RWPE1 (cell line): Measurements from ENCODE around the gene GPR75.
"Not testable (repeated sequence)": the region's sequence is repeated elsewhere in the genome, so short reads cannot be mapped to it uniquely, and the experiment has no call there.

ENCODE experiments used
- CTCF ChIA-PET: fragments of 350-600 bp; sonication (Branson Sonifier 250); formaldehyde crosslinking; extraction: SDS; loops from one replicate; lab custom pipeline; 2021; lab: Yijun Ruan, JAX
- POLR2A ChIA-PET: fragments of 400-600 bp; formaldehyde crosslinking; extraction: SDS; loops from one replicate; lab custom pipeline; 2020; ENCODE audit warnings: antibody characterized with exemption; ENCODE audit not compliant: low non-redundant PET; lab: Yijun Ruan, JAX
- DNase-seq: peaks from one replicate; pipeline ENCODE4 v3.0.0; 2012; ENCODE audit warnings: low spot score
- H3K27ac ChIP-seq: fragments of 450-650 bp; 2 replicates; pipeline ENCODE4 v1.5.1; 2017
- TF ChIP-seq, protein P1 (sequence below): fragments of 450-650 bp; conservative IDR thresholded peaks from 2 replicates; pipeline ENCODE4 v1.5.1; 2017; ENCODE audit warnings: low read depth, mild to moderate bottlenecking

Gene GPR75

DNA sequence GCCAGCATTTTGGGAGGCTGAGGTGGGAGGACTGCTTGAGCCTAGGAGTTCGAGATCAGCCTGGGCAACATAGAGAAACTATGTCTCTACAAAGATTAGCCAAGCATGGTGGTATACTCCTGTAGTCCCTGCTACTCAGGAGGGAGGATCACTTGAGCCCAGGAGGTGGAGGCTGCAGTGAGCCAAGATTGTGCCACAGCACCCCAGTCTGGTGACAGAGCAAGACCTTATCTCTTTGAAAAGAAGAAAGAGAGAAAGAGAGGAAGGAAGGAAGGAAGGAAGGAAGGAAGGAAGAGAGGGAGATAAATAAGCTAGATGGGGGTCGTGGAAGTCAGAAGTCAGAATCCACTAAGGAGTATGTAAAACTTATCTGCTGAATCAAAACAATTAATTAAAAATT lies 16.2 kb downstream of the GPR75 start:
- ChIA-PET POLR2A (no interaction called here), CTCF (no interaction called here)
- TF ChIP-seq, protein P1, sequence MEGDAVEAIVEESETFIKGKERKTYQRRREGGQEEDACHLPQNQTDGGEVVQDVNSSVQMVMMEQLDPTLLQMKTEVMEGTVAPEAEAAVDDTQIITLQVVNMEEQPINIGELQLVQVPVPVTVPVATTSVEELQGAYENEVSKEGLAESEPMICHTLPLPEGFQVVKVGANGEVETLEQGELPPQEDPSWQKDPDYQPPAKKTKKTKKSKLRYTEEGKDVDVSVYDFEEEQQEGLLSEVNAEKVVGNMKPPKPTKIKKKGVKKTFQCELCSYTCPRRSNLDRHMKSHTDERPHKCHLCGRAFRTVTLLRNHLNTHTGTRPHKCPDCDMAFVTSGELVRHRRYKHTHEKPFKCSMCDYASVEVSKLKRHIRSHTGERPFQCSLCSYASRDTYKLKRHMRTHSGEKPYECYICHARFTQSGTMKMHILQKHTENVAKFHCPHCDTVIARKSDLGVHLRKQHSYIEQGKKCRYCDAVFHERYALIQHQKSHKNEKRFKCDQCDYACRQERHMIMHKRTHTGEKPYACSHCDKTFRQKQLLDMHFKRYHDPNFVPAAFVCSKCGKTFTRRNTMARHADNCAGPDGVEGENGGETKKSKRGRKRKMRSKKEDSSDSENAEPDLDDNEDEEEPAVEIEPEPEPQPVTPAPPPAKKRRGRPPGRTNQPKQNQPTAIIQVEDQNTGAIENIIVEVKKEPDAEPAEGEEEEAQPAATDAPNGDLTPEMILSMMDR = no peak
- H3K27ac ChIP-seq = no peak overlapping the region
- DNase-seq = no peak

DNA sequence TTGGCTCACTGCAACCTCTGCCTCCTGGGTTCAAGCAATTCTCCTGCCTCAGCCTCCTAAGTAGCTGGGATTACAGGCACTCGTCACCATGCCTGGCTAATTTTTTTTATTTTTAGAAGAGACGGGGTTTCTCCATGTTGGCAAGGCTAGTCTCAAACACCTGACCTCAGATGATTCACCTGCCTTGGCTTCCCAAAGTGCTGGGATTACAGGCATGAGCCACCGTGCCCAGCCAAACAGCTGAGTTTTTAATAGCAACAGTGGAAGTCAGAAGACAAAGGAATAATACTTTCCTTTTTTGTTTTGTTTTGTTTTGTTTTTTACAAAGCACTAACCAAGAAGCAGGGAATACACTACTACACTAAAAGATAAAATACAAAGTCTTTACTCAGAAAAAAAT lies 16.9 kb downstream of the GPR75 start:
- DNase-seq = no peak
- POLR2A ChIA-PET = no interaction called here
- H3K27ac ChIP-seq = no peak overlapping the region
- TF ChIP-seq, protein P1 = no peak
- CTCF ChIA-PET = no interaction called here

DNA sequence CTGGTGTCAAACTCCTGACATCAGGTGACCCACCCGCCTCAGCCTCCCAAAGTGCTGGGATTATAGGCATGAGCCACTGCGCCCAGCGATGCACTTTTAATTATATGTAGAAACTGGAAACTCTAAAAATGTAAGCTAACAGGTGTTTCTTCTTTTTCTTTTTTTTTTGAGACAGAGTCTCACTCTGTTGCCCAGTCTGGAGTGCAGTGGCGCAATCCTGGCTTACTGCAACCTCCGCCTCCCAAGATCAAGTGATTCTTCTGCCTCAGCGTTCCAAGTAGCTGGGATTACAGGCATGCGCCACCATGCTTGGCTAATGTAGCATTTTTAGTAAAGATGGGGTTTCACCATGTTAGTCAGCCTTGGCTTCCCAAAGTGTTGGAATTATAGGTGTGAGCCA lies 18.1 kb downstream of the GPR75 start:
- H3K27ac ChIP-seq, POLR2A ChIA-PET, DNase-seq: not testable (repeated sequence)
- CTCF ChIA-PET = interaction anchor here (0.7 kb wide), 1 partner anchor 17 kb away, joined by 3 read pairs; no protein-coding TSS in a partner anchor

DNA sequence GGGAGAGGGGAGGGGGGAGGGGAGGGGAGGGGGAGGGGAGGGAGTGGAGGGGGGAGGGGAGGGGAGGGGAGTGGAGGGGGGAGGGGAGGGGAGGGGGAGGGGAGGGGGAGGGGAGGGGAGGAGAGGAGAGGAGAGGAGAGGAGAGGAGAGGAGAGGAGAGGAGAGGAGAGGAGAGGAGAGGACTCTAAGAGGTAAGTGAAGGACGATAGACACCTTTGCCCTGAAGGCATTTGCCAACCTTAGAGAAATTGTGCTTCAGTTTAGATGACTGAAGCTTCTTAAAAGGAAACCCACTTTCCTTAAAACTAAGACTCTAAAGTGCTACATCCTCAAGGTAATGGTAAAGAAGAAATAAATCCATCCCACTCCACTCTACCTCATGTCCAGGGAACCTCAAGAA lies 19.2 kb downstream of the GPR75 start:
- no peak for DNase-seq
- POLR2A ChIA-PET = no interaction called here
- TF ChIP-seq, protein P1 = no peak
- no peak overlapping the region for H3K27ac ChIP-seq
- CTCF ChIA-PET = no interaction called here

DNA sequence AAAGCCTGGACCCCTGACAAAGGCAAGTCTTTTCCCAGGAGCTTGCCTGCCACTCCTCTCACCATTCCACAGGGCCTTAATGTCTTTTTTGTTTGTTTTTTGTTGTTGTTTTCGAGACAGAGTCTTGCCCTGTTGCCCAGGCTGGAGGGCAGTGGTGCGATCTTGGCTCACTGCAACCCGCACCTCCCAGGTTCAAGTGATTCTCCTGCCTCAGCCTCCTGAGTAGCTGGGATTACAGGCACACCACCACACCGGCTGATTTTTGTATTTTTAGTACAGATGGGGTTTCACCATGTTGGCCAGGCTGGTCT lies 29.8 kb downstream of the GPR75 start:
- POLR2A ChIA-PET, DNase-seq, CTCF ChIA-PET, H3K27ac ChIP-seq: not testable (repeated sequence)

DNA sequence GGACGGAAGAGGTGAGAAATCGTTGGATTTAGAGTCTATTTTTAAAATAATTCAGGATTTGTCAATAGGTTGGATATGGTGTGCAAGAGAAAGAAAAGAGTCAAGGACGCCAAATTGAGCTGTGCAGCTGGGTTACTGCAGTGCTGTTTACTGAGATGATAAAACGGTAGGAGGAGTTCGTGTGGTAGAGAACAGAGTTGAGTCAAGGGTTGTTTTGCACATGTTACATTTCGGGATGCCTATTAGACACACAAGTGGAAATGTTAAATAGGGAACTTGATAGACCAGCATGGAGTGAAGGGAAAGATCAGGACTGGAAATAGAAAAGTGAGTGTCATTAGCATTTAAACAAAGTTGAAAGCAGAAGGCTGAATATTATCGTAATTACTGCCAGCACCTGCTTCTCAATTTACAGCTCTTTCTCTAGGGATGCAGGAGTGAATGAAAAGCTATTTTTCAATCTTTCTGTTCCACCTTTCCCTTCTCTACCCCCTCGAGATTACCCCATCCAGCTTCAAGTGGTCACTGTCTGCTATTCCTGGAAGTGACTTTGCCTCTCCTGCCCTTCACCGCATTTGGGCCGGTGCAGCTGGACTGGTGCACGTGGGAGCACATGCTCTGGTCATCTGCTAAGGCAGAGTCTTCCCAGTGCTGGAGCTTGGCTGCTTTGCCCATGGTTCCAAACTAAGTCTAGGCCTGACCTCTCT lies 30.3 kb downstream of the GPR75 start:
- POLR2A ChIA-PET = no interaction called here
- TF ChIP-seq, protein P1 = no peak
- no peak for DNase-seq
- CTCF ChIA-PET = no interaction called here
- H3K27ac ChIP-seq = no peak overlapping the region

DNA sequence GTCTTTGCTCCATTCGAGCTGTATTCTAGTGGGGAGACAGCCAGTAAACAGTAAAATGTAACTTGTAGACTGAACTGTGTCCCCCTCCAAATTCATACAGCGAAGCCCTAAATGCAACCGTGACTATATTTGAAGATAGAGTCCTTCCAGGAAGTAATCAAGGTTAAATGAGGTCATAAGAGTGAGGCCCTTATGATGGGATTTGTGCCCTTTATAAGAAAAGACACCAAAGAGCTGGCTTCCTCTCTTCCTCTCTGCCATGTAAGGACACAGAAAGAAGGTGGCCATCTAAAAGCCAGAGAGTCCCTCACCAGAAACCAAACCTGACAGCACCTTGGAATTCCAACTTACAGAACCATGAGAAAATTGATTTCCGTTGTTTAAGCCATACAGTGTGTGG lies 31.4 kb downstream of the GPR75 start:
- ChIA-PET CTCF (no interaction called here), POLR2A (no interaction called here)
- TF ChIP-seq, protein P1 = no peak
- DNase-seq = no peak
- no peak overlapping the region for H3K27ac ChIP-seq
